ENCODE data around the gene SAAL1. TPM values are rescaled to one million over a fixed set of nuclear protein-coding genes. Genes with fewer than 3 reads are reported as not detected.
A peak's percentile ranks its signal among the peaks of the same experiment; 100 is the strongest.

The SAAL1 gene

DNA sequence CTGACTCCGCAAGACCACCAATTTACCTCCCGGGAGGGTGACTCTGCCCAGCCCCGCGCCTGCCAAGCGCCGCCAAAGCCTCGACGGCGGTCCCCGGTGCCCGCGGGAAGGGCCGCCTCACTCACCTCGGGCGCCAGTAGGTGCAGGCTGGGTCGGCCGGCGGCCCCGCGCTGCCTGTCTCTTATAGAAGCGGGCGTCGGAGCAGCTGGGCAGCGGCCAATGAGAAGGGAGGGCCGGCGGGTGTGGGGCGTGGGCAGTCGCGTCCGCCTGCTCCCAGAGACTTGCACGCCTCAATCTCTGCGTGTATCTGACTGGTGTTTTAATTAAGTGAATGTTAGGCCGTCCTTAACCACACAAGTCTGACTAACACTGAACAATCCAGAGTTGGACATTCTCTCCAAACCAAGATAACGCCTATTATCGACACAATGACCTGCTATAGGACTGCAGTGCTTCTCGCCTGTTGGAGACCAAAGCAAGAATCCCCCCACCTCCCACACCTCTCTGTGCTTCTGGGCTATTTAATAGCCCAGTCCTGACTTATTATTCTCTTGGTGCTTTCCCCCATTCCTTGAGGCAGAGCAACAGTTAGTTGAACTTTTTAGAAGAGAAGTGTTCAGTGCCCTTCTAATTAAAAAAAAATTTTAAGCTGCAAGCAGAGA, 59.6 kb downstream of the SAAL1 start, which contains the start of gene TPH1:
Gene TPH1 (minus strand): TSS at position 154 of the 662 bp plus-strand sequence. CDS start 5,507 bp downstream, outside the sequence.
- H2BK5ac ChIP-seq (ENCODE audit: low read depth, low read length, poor library complexity, severe bottlenecking): no peak within 1 kb of the TSS
- H3K36me3 ChIP-seq (ENCODE audit: control insufficient read depth in 1 of 2, insufficient read depth in 2 of 2, low read depth in 1 of 2, low read length in 2 of 2): no peaks in the 10 kb centered on the region
- H4K91ac ChIP-seq (ENCODE audit: low read length): no peak within 1 kb of the TSS
- no peak within 1 kb of the TSS for H2AFZ ChIP-seq (ENCODE audit: low read depth, low read length)
- H2BK120ac ChIP-seq (ENCODE audit: low read depth, low read length): no peak within 1 kb of the TSS
- 16% methylated on average over 20 of the region's 36 CpGs for WGBS
- H3K18ac ChIP-seq (ENCODE audit: low read depth in 1 of 2, low read length in 2 of 2): no peak within 1 kb of the TSS
- peak within 1 kb of the TSS in 1 of 2 experiments; percentile 57 for H3K4me3 ChIP-seq (ENCODE audit: insufficient read depth in 1 of 2, low read depth in 1 of 2, low read length in 2 of 2)
- no peak within 1 kb of the TSS for H2AK5ac ChIP-seq (ENCODE audit: low read length, severe bottlenecking)
- H3K27ac ChIP-seq (ENCODE audit: low read length, poor library complexity, severe bottlenecking): no peak within 1 kb of the TSS
- DNase-seq: peak; percentile 26
- H2BK12ac ChIP-seq (ENCODE audit: low read length in 2 of 2): no peak within 1 kb of the TSS
- peaks cover 21 to 32% of the 10 kb centered on the region in 2 experiments for H3K27me3 ChIP-seq (ENCODE audit: control insufficient read depth in 1 of 2, insufficient read depth in 1 of 2, low read length in 2 of 2)
- H3K4ac ChIP-seq (ENCODE audit: low read depth in 1 of 2, low read length in 2 of 2): no peak within 1 kb of the TSS
- no peaks in the 10 kb centered on the region for H3K9me3 ChIP-seq (ENCODE audit: control insufficient read depth, low read length)
- no peak within 1 kb of the TSS for H4K8ac ChIP-seq (ENCODE audit: low read length)
- H3K4me2 ChIP-seq (ENCODE audit: low read length, poor library complexity, severe bottlenecking): peak within 1 kb of the TSS; percentile 38
- H3K14ac ChIP-seq (ENCODE audit: low read length in 2 of 2): no peak within 1 kb of the TSS
- no peak within 1 kb of the TSS for H2BK15ac ChIP-seq (ENCODE audit: low read depth, poor library complexity, severe bottlenecking)
- H3K9ac ChIP-seq (ENCODE audit: low read length): no peak within 1 kb of the TSS
- H3K4me1 ChIP-seq (ENCODE audit: control insufficient read depth, insufficient read depth, low read depth, low read length): peaks cover 3% of the 10 kb centered on the region
- H3K23ac ChIP-seq (ENCODE audit: low read length in 2 of 2): peak within 1 kb of the TSS in 1 of 2 experiments; percentile 15
- no peaks in the 10 kb centered on the region for H3K79me1 ChIP-seq (replicated peaks; ENCODE audit: low read length, poor library complexity, severe bottlenecking)

DNA sequence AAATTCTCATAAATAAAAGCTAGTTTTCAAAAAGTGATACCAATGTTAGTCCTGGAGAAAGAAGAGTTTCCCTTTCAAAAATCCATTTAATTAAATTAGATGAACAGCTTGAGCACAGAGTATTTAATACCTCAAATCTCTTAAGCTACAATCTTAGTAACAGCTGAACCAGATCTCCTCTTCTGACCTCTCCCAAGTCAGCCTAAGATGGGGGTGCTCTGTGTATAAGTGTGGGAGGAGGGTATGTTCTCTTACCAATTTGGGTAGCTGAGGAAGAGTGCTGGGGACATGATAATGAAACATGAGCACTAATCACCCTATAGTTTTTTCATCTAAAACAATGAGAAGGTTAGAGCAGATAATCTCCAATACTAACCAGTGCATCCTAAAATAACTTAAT, 69.4 kb downstream of the SAAL1 start:
- Histone ChIP-seq H3K18ac (ENCODE audit: low read depth in 1 of 2, low read length in 2 of 2) (no peak overlapping the region), H3K27ac (ENCODE audit: low read length, poor library complexity, severe bottlenecking) (no peak overlapping the region), H3K36me3 (ENCODE audit: control insufficient read depth in 1 of 2, insufficient read depth in 2 of 2, low read depth in 1 of 2, low read length in 2 of 2) (no peaks in the 10 kb centered on the region), H2BK12ac (ENCODE audit: low read length in 2 of 2) (no peak overlapping the region), H3K4ac (ENCODE audit: low read depth in 1 of 2, low read length in 2 of 2) (no peak overlapping the region), H3K14ac (ENCODE audit: low read length in 2 of 2) (no peak overlapping the region), H2BK15ac (ENCODE audit: low read depth, poor library complexity, severe bottlenecking) (no peak overlapping the region), H2BK5ac (ENCODE audit: low read depth, low read length, poor library complexity, severe bottlenecking) (no peak overlapping the region), H3K27me3 (ENCODE audit: control insufficient read depth in 1 of 2, insufficient read depth in 1 of 2, low read length in 2 of 2) (no peaks in the 10 kb centered on the region), H3K23ac (ENCODE audit: low read length in 2 of 2) (no peak overlapping the region), H3K4me1 (ENCODE audit: control insufficient read depth, insufficient read depth, low read depth, low read length) (no peaks in the 10 kb centered on the region), H3K9me3 (ENCODE audit: control insufficient read depth, low read length) (no peaks in the 10 kb centered on the region), H2BK120ac (ENCODE audit: low read depth, low read length) (no peak overlapping the region), H3K9ac (ENCODE audit: low read length) (no peak overlapping the region), H2AFZ (ENCODE audit: low read depth, low read length) (no peak overlapping the region), H3K4me2 (ENCODE audit: low read length, poor library complexity, severe bottlenecking) (no peak overlapping the region), H3K4me3 (ENCODE audit: insufficient read depth in 1 of 2, low read depth in 1 of 2, low read length in 2 of 2) (no peak overlapping the region), H2AK5ac (ENCODE audit: low read length, severe bottlenecking) (no peak overlapping the region), H4K8ac (ENCODE audit: low read length) (no peak overlapping the region), H4K91ac (ENCODE audit: low read length) (no peak overlapping the region), H3K79me1 (replicated peaks; ENCODE audit: low read length, poor library complexity, severe bottlenecking) (no peaks in the 10 kb centered on the region)
- DNase-seq: no peak

Small RNAs within 50 kb of the gene (small RNA-seq; reads per million reads assigned to genes)
- not detected for gene HIGD1AP5 (ENCODE audit: low read depth)
